Mesothelial cell of epicardium (in vitro differentiated cells): ENCODE measurements around the gene RACGAP1. TPM values are rescaled to one million over a fixed set of nuclear protein-coding genes. Genes with fewer than 3 reads are reported as not detected.
"Not testable (repeated sequence)": the region's sequence is repeated elsewhere in the genome, so short reads cannot be mapped to it uniquely, and the experiment has no call there.

ENCODE experiments used
- DNase-seq, 2 experiments: peaks; one replicate each; pipeline ENCODE4 v3.0.0; 2021; ENCODE audit warnings: low spot score in 2 of 2; ENCODE audit not compliant: unreplicated experiment in 2 of 2
- H3K27ac Mint-ChIP-seq: 2 replicates; pipeline ENCODE4 v1.8.0; 2021; ENCODE audit warnings: mixed read lengths
- H3K27me3 Mint-ChIP-seq: 2 replicates; pipeline ENCODE4 v1.8.0; 2021; ENCODE audit warnings: low read depth, mixed read lengths
- H3K36me3 Mint-ChIP-seq: 2 replicates; pipeline ENCODE4 v1.8.0; 2021; ENCODE audit warnings: mixed read lengths
- H3K4me1 Mint-ChIP-seq: 2 replicates; pipeline ENCODE4 v1.8.0; 2021; ENCODE audit warnings: mixed read lengths
- H3K4me3 Mint-ChIP-seq: 2 replicates; pipeline ENCODE4 v1.8.0; 2021; ENCODE audit warnings: mild to moderate bottlenecking, moderate library complexity, mixed read lengths
- H3K9me3 Mint-ChIP-seq: 2 replicates; pipeline ENCODE4 v1.8.0; 2021; ENCODE audit warnings: mixed read lengths
- CTCF ChIP-seq: fragments of 200-600 bp; sonication (generic); IDR thresholded peaks from one replicate; pipeline ENCODE4 v1.5.0; 2021; ENCODE audit warnings: antibody characterized with exemption; ENCODE audit not compliant: unreplicated experiment
- total RNA-seq: library from RNA; stranded (reverse); gene quantifications from 3 replicates; pipeline ENCODE4 v1.2.1, GENCODE V29; 2021

RACGAP1 gene
- total RNA-seq, 1 donor from 2014 or later, result 29.8 TPM

- Mint-ChIP-seq H3K4me1 (peaks cover 9% of the 10 kb centered on the region), H3K27me3 (no peaks in the 10 kb centered on the region), H3K4me3 (no peak overlapping the region), H3K27ac (no peak overlapping the region), H3K9me3 (no peaks in the 10 kb centered on the region), H3K36me3 (peaks cover 18% of the 10 kb centered on the region)
- TF ChIP-seq CTCF, result no peak
- DNase-seq, result no peak
These were observed 37.5 kb downstream of the RACGAP1 start for GRCh38 chr12:49987625-49988303.

- H3K4me3 Mint-ChIP-seq, DNase-seq, H3K9me3 Mint-ChIP-seq, H3K27me3 Mint-ChIP-seq, H3K27ac Mint-ChIP-seq: not testable (repeated sequence)
- Mint-ChIP-seq H3K4me1 (peaks cover 16% of the 10 kb centered on the region), H3K36me3 (peaks cover 14% of the 10 kb centered on the region)
These were observed 38.8 kb downstream of the RACGAP1 start for GRCh38 chr12:49986476-49986875.

GRCh38 chr12:49985981-49986380, 39.3 kb downstream of the RACGAP1 start:
- Mint-ChIP-seq H3K27me3 (no peaks in the 10 kb centered on the region), H3K9me3 (no peaks in the 10 kb centered on the region), H3K36me3 (peaks cover 14% of the 10 kb centered on the region), H3K4me3 (no peak overlapping the region), H3K27ac (no peak overlapping the region), H3K4me1 (peaks cover 17% of the 10 kb centered on the region)
- TF ChIP-seq CTCF, result no peak
- DNase-seq, result no peak

- Mint-ChIP-seq H3K4me1 (peaks cover 27% of the 10 kb centered on the region), H3K27ac (no peak overlapping the region), H3K4me3 (no peak overlapping the region), H3K9me3 (no peaks in the 10 kb centered on the region), H3K27me3 (no peaks in the 10 kb centered on the region), H3K36me3 (peaks cover 9% of the 10 kb centered on the region)
- DNase-seq, result no peak
- TF ChIP-seq CTCF, result no peak
These were observed 40.6 kb downstream of the RACGAP1 start for GRCh38 chr12:49984476-49985359.

GRCh38 chr12:49983892-49984291, 41.4 kb downstream of the RACGAP1 start:
- peaks cover 36% of the 10 kb centered on the region for H3K4me1 Mint-ChIP-seq
- TF ChIP-seq CTCF, result no peak
- no peak overlapping the region for H3K4me3 Mint-ChIP-seq
- no peaks in the 10 kb centered on the region for H3K9me3 Mint-ChIP-seq
- no peaks in the 10 kb centered on the region for H3K27me3 Mint-ChIP-seq
- no peak for DNase-seq
- H3K27ac Mint-ChIP-seq, result peak overlapping the region; percentile 40
- H3K36me3 Mint-ChIP-seq, result peaks cover 8% of the 10 kb centered on the region
